Neural crest cell (in vitro differentiated cells): ENCODE results near the gene TAX1BP3. TPM values are rescaled to one million over a fixed set of nuclear protein-coding genes. Genes with fewer than 3 reads are reported as not detected.

Experiments
- DNase-seq: peaks from one replicate; pipeline ENCODE4 v3.0.0; 2021; ENCODE audit warnings: low read depth, mixed read lengths, low spot score
- H3K27ac Mint-ChIP-seq: one replicate; pipeline ENCODE4 v1.8.0; 2021; ENCODE audit warnings: mild to moderate bottlenecking, mixed read lengths; ENCODE audit not compliant: unreplicated experiment
- H3K27me3 Mint-ChIP-seq: 2 replicates; pipeline ENCODE4 v1.8.0; 2021; ENCODE audit warnings: low read depth, mild to moderate bottlenecking, mixed read lengths
- H3K36me3 Mint-ChIP-seq: 2 replicates; pipeline ENCODE4 v1.8.0; 2021; ENCODE audit warnings: low read depth, mild to moderate bottlenecking, mixed read lengths
- H3K4me1 Mint-ChIP-seq: 2 replicates; pipeline ENCODE4 v1.8.0; 2021; ENCODE audit warnings: mixed read lengths
- H3K4me3 Mint-ChIP-seq: one replicate; pipeline ENCODE4 v1.8.0; 2021; ENCODE audit warnings: mild to moderate bottlenecking, mixed read lengths
- H3K9me3 Mint-ChIP-seq: 2 replicates; pipeline ENCODE4 v1.8.0; 2021; ENCODE audit warnings: mixed read lengths
- total RNA-seq: library from RNA; stranded (reverse); gene quantifications from 2 replicates; pipeline ENCODE4 v1.2.1, GENCODE V29; 2021
- TF ChIP-seq, protein P1 (sequence below): fragments of 200-600 bp; sonication (generic); conservative IDR thresholded peaks from 2 replicates; pipeline ENCODE4 v1.5.0; 2021; ENCODE audit warnings: antibody characterized with exemption, mild to moderate bottlenecking

TAX1BP3 gene
- total RNA-seq, 1 donor from 2014 or later, result 65.8 TPM

DNA sequence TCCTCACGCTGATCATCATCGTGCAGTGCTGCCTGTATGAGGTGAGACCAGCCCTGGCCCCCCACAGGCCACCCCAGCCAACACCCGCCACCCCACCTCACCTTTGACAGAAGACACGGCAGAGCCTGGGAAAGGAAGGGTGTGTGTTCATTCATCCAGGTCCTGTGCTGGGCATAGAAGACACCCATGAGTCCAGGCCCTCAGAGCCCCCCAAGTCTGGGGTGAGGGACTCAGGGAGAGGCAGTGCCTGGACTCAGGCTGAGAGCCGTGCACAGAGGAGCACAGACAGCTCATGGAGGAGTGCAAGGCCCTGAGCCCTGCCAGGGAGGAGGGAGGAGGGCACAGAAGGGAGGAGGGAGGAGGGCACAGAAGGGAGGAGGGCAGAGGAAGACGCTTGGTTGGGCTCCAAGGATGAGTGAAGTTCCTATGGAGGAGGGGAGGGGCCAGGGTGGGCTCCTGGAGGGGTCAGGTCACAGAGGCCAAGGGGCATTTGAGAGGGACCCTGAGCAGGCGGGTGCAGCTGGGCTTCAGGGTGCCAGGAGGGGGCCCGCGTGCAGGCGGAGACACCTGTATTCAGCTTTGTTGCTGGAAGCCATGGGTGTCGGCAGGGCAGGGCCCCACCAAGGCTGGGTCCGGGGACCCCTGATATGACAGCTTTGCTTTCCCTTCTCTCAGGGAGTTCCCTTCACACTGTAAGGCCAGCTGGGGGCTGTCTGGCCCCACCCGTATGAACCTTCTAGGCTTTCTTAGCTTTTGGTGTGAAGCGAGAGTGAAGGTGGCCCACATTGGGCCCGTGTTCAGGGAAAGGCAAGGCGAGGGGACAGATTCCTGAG lies 11.4 kb downstream of the TAX1BP3 start:
- TF ChIP-seq, protein P1, sequence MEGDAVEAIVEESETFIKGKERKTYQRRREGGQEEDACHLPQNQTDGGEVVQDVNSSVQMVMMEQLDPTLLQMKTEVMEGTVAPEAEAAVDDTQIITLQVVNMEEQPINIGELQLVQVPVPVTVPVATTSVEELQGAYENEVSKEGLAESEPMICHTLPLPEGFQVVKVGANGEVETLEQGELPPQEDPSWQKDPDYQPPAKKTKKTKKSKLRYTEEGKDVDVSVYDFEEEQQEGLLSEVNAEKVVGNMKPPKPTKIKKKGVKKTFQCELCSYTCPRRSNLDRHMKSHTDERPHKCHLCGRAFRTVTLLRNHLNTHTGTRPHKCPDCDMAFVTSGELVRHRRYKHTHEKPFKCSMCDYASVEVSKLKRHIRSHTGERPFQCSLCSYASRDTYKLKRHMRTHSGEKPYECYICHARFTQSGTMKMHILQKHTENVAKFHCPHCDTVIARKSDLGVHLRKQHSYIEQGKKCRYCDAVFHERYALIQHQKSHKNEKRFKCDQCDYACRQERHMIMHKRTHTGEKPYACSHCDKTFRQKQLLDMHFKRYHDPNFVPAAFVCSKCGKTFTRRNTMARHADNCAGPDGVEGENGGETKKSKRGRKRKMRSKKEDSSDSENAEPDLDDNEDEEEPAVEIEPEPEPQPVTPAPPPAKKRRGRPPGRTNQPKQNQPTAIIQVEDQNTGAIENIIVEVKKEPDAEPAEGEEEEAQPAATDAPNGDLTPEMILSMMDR, result no peak
- DNase-seq, result no peak
- Mint-ChIP-seq H3K4me1 (no peaks in the 10 kb centered on the region), H3K27ac (no peak overlapping the region), H3K27me3 (no peaks in the 10 kb centered on the region), H3K9me3 (no peaks in the 10 kb centered on the region), H3K4me3 (peak overlapping the region; percentile 34), H3K36me3 (no peaks in the 10 kb centered on the region)

DNA sequence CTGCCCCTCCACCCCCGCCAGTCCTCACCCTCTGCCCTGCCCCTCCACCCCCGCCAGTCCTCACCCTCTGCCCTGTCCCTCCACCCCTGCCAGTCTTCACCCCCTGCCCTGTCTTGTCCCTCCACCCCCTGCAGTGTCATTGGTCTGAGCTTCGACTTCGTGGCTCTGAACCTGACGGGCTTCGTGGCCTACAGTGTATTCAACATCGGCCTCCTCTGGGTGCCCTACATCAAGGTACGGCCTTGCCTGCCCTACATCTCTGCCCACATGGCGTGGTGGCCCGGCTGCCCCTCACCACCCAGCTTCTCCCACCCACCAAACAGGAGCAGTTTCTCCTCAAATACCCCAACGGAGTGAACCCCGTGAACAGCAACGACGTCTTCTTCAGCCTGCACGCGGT lies 12.0 kb downstream of the TAX1BP3 start:
- H3K4me3 Mint-ChIP-seq, result peak overlapping the region; percentile 34
- no peaks in the 10 kb centered on the region for H3K4me1 Mint-ChIP-seq
- TF ChIP-seq, protein P1, result no peak
- H3K27me3 Mint-ChIP-seq, result no peaks in the 10 kb centered on the region
- no peak for DNase-seq
- no peaks in the 10 kb centered on the region for H3K9me3 Mint-ChIP-seq
- H3K27ac Mint-ChIP-seq, result no peak overlapping the region
- H3K36me3 Mint-ChIP-seq, result no peaks in the 10 kb centered on the region

DNA sequence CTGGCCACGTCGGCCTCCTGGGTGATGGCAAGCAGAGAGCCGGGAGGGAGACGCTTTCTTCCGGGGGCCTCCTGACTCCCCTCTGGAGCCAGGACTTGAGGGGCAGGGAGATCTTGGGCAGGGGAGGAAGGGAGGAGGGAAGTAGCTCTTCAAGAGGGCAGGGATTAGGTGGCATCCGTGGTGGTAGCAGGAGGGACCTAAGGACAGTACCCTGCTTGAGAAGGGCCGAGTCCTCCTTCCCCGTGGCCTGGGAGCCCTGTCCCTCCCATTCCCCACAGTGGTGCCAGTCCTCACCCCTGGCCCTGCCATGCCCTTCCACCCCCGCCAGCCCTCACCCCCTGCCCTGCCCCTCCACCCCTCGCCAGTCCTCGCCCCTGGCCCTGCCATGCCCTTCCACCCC lies 12.6 kb downstream of the TAX1BP3 start:
- H3K4me3 Mint-ChIP-seq, result no peak overlapping the region
- no peaks in the 10 kb centered on the region for H3K27me3 Mint-ChIP-seq
- no peaks in the 10 kb centered on the region for H3K36me3 Mint-ChIP-seq
- TF ChIP-seq, protein P1, result no peak
- no peak for DNase-seq
- no peaks in the 10 kb centered on the region for H3K9me3 Mint-ChIP-seq
- no peaks in the 10 kb centered on the region for H3K4me1 Mint-ChIP-seq
- H3K27ac Mint-ChIP-seq, result peak overlapping the region; percentile 19

DNA sequence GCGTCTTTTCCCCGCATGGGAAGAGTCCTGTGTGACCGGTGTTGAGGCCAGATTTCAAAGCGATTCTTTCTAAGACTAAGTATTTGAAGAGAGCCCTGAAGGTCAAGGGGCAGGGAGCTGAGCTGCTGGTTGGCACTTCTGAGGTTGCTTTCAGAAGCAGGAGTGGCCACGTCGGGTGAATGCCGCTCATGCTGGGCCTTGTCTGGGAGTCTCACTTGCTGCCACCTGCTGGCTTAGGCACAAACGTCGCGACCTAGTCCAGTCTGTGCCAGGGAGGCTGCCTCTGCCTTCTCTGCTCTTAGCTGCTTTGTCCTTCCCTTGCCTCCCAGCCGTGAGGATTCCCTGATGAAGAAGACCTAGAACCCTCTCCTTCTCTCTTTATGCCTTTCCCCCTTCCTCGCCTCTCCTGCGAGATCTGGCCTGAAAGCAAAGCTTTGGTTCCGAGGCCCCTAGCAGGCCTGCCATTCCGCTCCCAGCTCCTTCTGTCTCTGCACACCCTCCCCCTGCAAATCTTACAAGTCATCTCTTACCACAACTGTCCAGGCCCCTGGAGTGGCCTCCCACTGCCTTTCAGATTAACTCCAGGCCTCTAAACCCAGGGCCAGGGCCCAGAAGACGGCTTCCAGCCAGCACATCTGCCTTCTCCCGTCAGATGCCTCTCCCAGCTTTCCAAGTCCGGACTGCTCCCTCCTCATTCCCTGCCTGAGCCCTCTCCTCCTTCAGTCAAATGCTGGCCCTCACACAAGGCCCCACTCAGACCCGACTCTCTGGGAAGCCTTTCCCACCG lies 20.4 kb downstream of the TAX1BP3 start:
- Mint-ChIP-seq H3K27me3 (no peaks in the 10 kb centered on the region), H3K4me3 (peak overlapping the region; percentile 48), H3K9me3 (no peaks in the 10 kb centered on the region), H3K4me1 (peaks cover 10% of the 10 kb centered on the region), H3K36me3 (no peaks in the 10 kb centered on the region), H3K27ac (peak overlapping the region; percentile 72)
- peak; percentile 70 for DNase-seq
- TF ChIP-seq, protein P1, result peak; percentile 66

DNA sequence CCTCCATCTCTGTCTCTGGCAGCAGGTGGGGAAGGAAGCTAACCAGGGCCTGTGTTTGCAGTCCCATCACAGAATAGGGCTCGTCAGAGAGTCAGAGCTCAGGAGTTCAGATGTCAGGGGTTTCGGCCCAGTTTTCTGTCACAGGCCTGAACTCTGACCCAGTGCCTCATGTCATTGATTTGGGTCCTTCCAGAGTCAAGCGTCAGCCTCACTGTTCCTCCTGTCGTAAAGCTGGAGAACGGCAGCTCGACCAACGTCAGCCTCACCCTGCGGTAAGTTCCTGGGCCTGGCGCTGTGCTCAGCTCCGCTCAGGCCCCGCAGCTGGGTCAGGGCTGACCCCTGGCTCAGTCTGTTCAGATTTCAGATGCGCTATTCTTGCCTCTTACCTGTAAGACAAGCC lies 21.1 kb downstream of the TAX1BP3 start:
- Mint-ChIP-seq H3K4me3 (no peak overlapping the region), H3K27me3 (no peaks in the 10 kb centered on the region), H3K27ac (no peak overlapping the region), H3K4me1 (peaks cover 10% of the 10 kb centered on the region), H3K36me3 (no peaks in the 10 kb centered on the region), H3K9me3 (no peaks in the 10 kb centered on the region)
- no peak for DNase-seq
- TF ChIP-seq, protein P1, result no peak
